Large intestine (tissue), 3 donors: ENCODE results near the gene SLC17A4. TPM values are rescaled to one million over a fixed set of nuclear protein-coding genes. Genes with fewer than 3 reads are reported as not detected.
A peak's percentile ranks its signal among the peaks of the same experiment; 100 is the strongest.

Experiments
- DNase-seq, 2 donors: peaks; one replicate each; pipeline versions ENCODE4 v3.0.0 to v3.0.0-alpha.2; 2013
- H3K27ac ChIP-seq: one replicate; pipeline ENCODE4 v1.5.1; 2013; ENCODE audit warnings: low read length
- H3K27me3 ChIP-seq: 2 replicates; pipeline ENCODE4 v1.6.1; 2013; ENCODE audit warnings: low read length; ENCODE audit not compliant: control insufficient read depth, insufficient read depth
- H3K36me3 ChIP-seq: 2 replicates; pipeline ENCODE4 v1.6.1; 2013; ENCODE audit warnings: low read length; ENCODE audit not compliant: control insufficient read depth, insufficient read depth
- H3K4me1 ChIP-seq: one replicate; pipeline ENCODE4 v1.6.1; 2013; ENCODE audit warnings: low read length; ENCODE audit not compliant: control insufficient read depth, insufficient read depth
- H3K4me3 ChIP-seq: one replicate; pipeline ENCODE4 v1.5.1; 2013; ENCODE audit warnings: low read length
- H3K9me3 ChIP-seq: one replicate; pipeline ENCODE4 v1.6.1; 2013; ENCODE audit warnings: mild to moderate bottlenecking, low read depth, low read length, moderate library complexity; ENCODE audit not compliant: control insufficient read depth
- WGBS: methylation state at CpG from one replicate; pipeline ENCODE4 v1.1.5; 2013; ENCODE audit warnings: low lambda C conversion rate; ENCODE audit not compliant: insufficient coverage; 5-methylcytosine and 5-hydroxymethylcytosine counted together
- polyA plus RNA-seq: library from polyadenylated mRNA; unstranded; fragments of 120-200 nt; gene quantifications from one replicate; pipeline ENCODE4 v1.2.1, GENCODE V29; 2013

Gene SLC17A4
- polyA plus RNA-seq, 1 donor = 31.2 TPM

GRCh38 chr6:25774120-25774715 lies 19.7 kb downstream of the SLC17A4 start:
- no peak for DNase-seq
- Histone ChIP-seq H3K27ac (no peak overlapping the region), H3K4me3 (no peak overlapping the region), H3K27me3 (no peaks in the 10 kb centered on the region), H3K9me3 (no peaks in the 10 kb centered on the region), H3K36me3 (peaks cover 23% of the 10 kb centered on the region), H3K4me1 (no peaks in the 10 kb centered on the region)
- WGBS = 80% methylated on average over 1 of the region's 2 CpGs

- H3K27me3 ChIP-seq = no peaks in the 10 kb centered on the region
- H3K36me3 ChIP-seq = peaks cover 15% of the 10 kb centered on the region
- no peak overlapping the region for H3K27ac ChIP-seq
- no peak overlapping the region for H3K4me3 ChIP-seq
- no peak for DNase-seq
- no peaks in the 10 kb centered on the region for H3K4me1 ChIP-seq
- H3K9me3 ChIP-seq = no peaks in the 10 kb centered on the region
- no CpG with 5 or more reads among the region's 2 CpGs for WGBS
Observed at GRCh38 chr6:25777031-25777430, 22.5 kb downstream of the SLC17A4 start.

GRCh38 chr6:25777856-25778649 lies 23.5 kb downstream of the SLC17A4 start:
- Histone ChIP-seq H3K4me3 (no peak overlapping the region), H3K4me1 (no peaks in the 10 kb centered on the region), H3K36me3 (peaks cover 9% of the 10 kb centered on the region), H3K27me3 (no peaks in the 10 kb centered on the region), H3K27ac (no peak overlapping the region), H3K9me3 (no peaks in the 10 kb centered on the region)
- WGBS = 88% methylated on average over 1 of the region's 4 CpGs
- DNase-seq = no peak

GRCh38 chr6:25781134-25781533 lies 26.6 kb downstream of the SLC17A4 start:
- no peaks in the 10 kb centered on the region for H3K9me3 ChIP-seq
- WGBS = 90% methylated on average over 1 of the region's 1 CpG
- H3K27ac ChIP-seq = no peak overlapping the region
- H3K4me1 ChIP-seq = no peaks in the 10 kb centered on the region
- H3K27me3 ChIP-seq = no peaks in the 10 kb centered on the region
- H3K4me3 ChIP-seq = no peak overlapping the region
- H3K36me3 ChIP-seq = no peaks in the 10 kb centered on the region
- no peak for DNase-seq

- H3K27ac ChIP-seq = no peak overlapping the region
- no peaks in the 10 kb centered on the region for H3K36me3 ChIP-seq
- no peak for DNase-seq
- H3K27me3 ChIP-seq = no peaks in the 10 kb centered on the region
- no peak overlapping the region for H3K4me3 ChIP-seq
- no peaks in the 10 kb centered on the region for H3K9me3 ChIP-seq
- 88% methylated on average over 2 of the region's 2 CpGs for WGBS
- no peaks in the 10 kb centered on the region for H3K4me1 ChIP-seq
Observed at GRCh38 chr6:25787428-25787827, 32.9 kb downstream of the SLC17A4 start.

GRCh38 chr6:25788305-25788922 lies 33.9 kb downstream of the SLC17A4 start:
- peak; percentile 43 to 53 for DNase-seq
- H3K4me3 ChIP-seq = no peak overlapping the region
- H3K9me3 ChIP-seq = no peaks in the 10 kb centered on the region
- WGBS = 0% methylated on average over 1 of the region's 4 CpGs
- no peaks in the 10 kb centered on the region for H3K4me1 ChIP-seq
- H3K27me3 ChIP-seq = no peaks in the 10 kb centered on the region
- no peaks in the 10 kb centered on the region for H3K36me3 ChIP-seq
- no peak overlapping the region for H3K27ac ChIP-seq

GRCh38 chr6:25789475-25789874 lies 34.9 kb downstream of the SLC17A4 start:
- H3K27ac ChIP-seq = no peak overlapping the region
- no peak overlapping the region for H3K4me3 ChIP-seq
- no peaks in the 10 kb centered on the region for H3K9me3 ChIP-seq
- no peaks in the 10 kb centered on the region for H3K27me3 ChIP-seq
- no peaks in the 10 kb centered on the region for H3K4me1 ChIP-seq
- DNase-seq = no peak
- no peaks in the 10 kb centered on the region for H3K36me3 ChIP-seq
- 80% methylated on average over 1 of the region's 2 CpGs for WGBS

- Histone ChIP-seq H3K36me3 (no peaks in the 10 kb centered on the region), H3K4me1 (no peaks in the 10 kb centered on the region), H3K9me3 (no peaks in the 10 kb centered on the region), H3K27ac (no peak overlapping the region), H3K27me3 (no peaks in the 10 kb centered on the region), H3K4me3 (no peak overlapping the region)
- no peak for DNase-seq
- WGBS = no CpG with 5 or more reads among the region's 4 CpGs
Observed at GRCh38 chr6:25792016-25792415, 37.5 kb downstream of the SLC17A4 start.

GRCh38 chr6:25793970-25794369 lies 39.4 kb downstream of the SLC17A4 start:
- Histone ChIP-seq H3K4me1 (no peaks in the 10 kb centered on the region), H3K36me3 (no peaks in the 10 kb centered on the region), H3K9me3 (no peaks in the 10 kb centered on the region), H3K4me3 (no peak overlapping the region), H3K27ac (no peak overlapping the region), H3K27me3 (no peaks in the 10 kb centered on the region)
- no CpG with 5 or more reads among the region's 1 CpG for WGBS
- peak in 1 of 2 donors; percentile 12 for DNase-seq

DNA sequence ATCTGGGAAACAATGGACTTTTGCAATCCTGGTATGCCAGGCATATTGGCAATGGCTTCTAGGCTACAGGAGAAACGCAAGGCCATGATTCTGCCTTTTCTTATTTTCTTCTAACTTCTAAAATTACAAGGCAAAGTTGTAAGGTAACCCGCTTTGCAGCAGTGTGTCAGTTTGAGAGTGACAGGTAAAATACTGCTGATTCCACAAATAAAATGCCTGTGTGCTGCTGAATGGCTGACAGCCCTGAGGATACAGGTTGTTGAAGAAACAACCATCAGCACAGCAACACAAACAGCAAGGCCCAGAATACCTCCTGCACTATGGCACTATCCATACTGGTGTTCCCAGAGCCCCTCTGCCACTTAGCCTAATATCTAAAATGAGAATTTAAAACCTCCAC lies 40.2 kb downstream of the SLC17A4 start:
- H3K27ac ChIP-seq = no peak overlapping the region
- H3K4me3 ChIP-seq = no peak overlapping the region
- WGBS = no CpG with 5 or more reads among the region's 2 CpGs
- H3K4me1 ChIP-seq = no peaks in the 10 kb centered on the region
- H3K27me3 ChIP-seq = no peaks in the 10 kb centered on the region
- no peak for DNase-seq
- no peaks in the 10 kb centered on the region for H3K36me3 ChIP-seq
- no peaks in the 10 kb centered on the region for H3K9me3 ChIP-seq
